Keratinocyte (primary cell): ENCODE results near the gene DNAJC12. TPM values are rescaled to one million over a fixed set of nuclear protein-coding genes. Genes with fewer than 3 reads are reported as not detected.

Source experiments
- DNase-seq: peaks from one replicate; pipeline ENCODE4 v3.0.0-alpha.2; 2011; ENCODE audit warnings: low read depth, missing footprints, low spot score
- FAIRE-seq: peaks from 2 replicates; lab custom pipeline; 2011; peaks lifted over from hg19 to GRCh38; lab: Jason Lieb, UNC
- H2AFZ ChIP-seq: 2 replicates; pipeline ENCODE4 v1.6.0; 2012; ENCODE audit warnings: low read length, control low read depth, inconsistent platforms; ENCODE audit not compliant: control insufficient read depth
- H3K27ac ChIP-seq: 2 replicates; pipeline ENCODE4 v1.5.1; 2011; ENCODE audit warnings: low read length; ENCODE audit not compliant: control insufficient read depth, insufficient read depth
- H3K27me3 ChIP-seq: 3 replicates; pipeline ENCODE4 v1.6.0; 2011; ENCODE audit warnings: low read length; ENCODE audit not compliant: control insufficient read depth, insufficient read depth; ENCODE audit errors: extremely low read depth
- H3K36me3 ChIP-seq, 2 experiments: 2 replicates in 1 of 2; 3 replicates in 1 of 2; pipeline ENCODE4 v1.5.1; 2011; ENCODE audit warnings: low read length in 2 of 2, mild to moderate bottlenecking in 1 of 2; ENCODE audit not compliant: control insufficient read depth in 2 of 2, insufficient read depth in 2 of 2; ENCODE audit errors: extremely low read depth in 1 of 2
- H3K4me1 ChIP-seq: 3 replicates; pipeline ENCODE4 v1.5.1; 2011; ENCODE audit warnings: low read length; ENCODE audit not compliant: control insufficient read depth, insufficient read depth; ENCODE audit errors: extremely low read depth
- H3K4me2 ChIP-seq: 3 replicates; pipeline ENCODE4 v1.6.0; 2011; ENCODE audit warnings: low read depth, low read length; ENCODE audit not compliant: control insufficient read depth, insufficient read depth; ENCODE audit errors: extremely low read depth
- H3K4me3 ChIP-seq, 3 experiments: fragments of 200-600 bp in 1 of 3; sonication (generic) in 1 of 3; 2 replicates in 2 of 3; 3 replicates in 1 of 3; pipeline ENCODE4 v1.5.1; 2011 to 2016; ENCODE audit warnings: low read length in 3 of 3, mild to moderate bottlenecking in 3 of 3, control low read depth in 2 of 3, inconsistent platforms in 1 of 3, low read depth in 1 of 3, mixed read lengths in 1 of 3, mixed run types in 1 of 3, moderate library complexity in 1 of 3; ENCODE audit not compliant: control insufficient read depth in 2 of 3, insufficient read depth in 2 of 3; ENCODE audit errors: extremely low read depth in 1 of 3
- H3K79me2 ChIP-seq: 2 replicates; pipeline ENCODE4 v1.6.0; 2012; ENCODE audit warnings: low read length; ENCODE audit not compliant: control insufficient read depth, insufficient read depth
- H3K9ac ChIP-seq: 3 replicates; pipeline ENCODE4 v1.6.0; 2011; ENCODE audit warnings: low read length; ENCODE audit not compliant: control insufficient read depth, insufficient read depth; ENCODE audit errors: extremely low read depth
- H3K9me1 ChIP-seq: 3 replicates; pipeline ENCODE4 v1.6.0; 2011; ENCODE audit warnings: low read length; ENCODE audit not compliant: control insufficient read depth, insufficient read depth; ENCODE audit errors: extremely low read depth
- H3K9me3 ChIP-seq: 2 replicates; pipeline ENCODE4 v1.5.1; 2012; ENCODE audit warnings: low read depth, low read length; ENCODE audit not compliant: control insufficient read depth
- H4K20me1 ChIP-seq: 3 replicates; pipeline ENCODE4 v1.6.0; 2011; ENCODE audit warnings: low read length; ENCODE audit not compliant: control insufficient read depth, insufficient read depth; ENCODE audit errors: extremely low read depth
- CTCF ChIP-seq, 3 experiments: IDR thresholded peaks in 1 of 3; conservative IDR thresholded peaks in 1 of 3; optimal IDR thresholded peaks in 1 of 3; 2 replicates in 2 of 3; 3 replicates in 1 of 3; pipeline versions ENCODE3 to v1.5.1; 2011; ENCODE audit warnings: low read length in 3 of 3, mild to moderate bottlenecking in 3 of 3, moderate library complexity in 2 of 3, control low read depth in 1 of 3, inconsistent platforms in 1 of 3; ENCODE audit not compliant: insufficient read depth in 2 of 3; ENCODE audit errors: extremely low read depth in 1 of 3
- EZH2 ChIP-seq: IDR thresholded peaks from one replicate; pipeline ENCODE4 v1.6.1; 2012; ENCODE audit warnings: inconsistent platforms, mild to moderate bottlenecking, low read length, moderate library complexity
- dilution Hi-C: fragments of 300-500 bp; cut with MboI; formaldehyde crosslinking; loops from one replicate; pipeline ENCODE4 v1.7.0; 2020; ENCODE audit warnings: low sequenced_read_pairs; ENCODE audit not compliant: extremely low pct_ligation_motif_present
- polyA plus RNA-seq, 5 experiments: library from polyadenylated mRNA; depleted of rRNA in 3 of 5; stranded (reverse) in 3 of 5; stranded (forward) in 1 of 5; unstranded in 1 of 5; fragments of >200 nt; gene quantifications; 1 replicate in 1 of 5; 2 replicates in 3 of 5; 3 replicates in 1 of 5; pipeline versions ENCODE4 v1.2.1 to v1.2.3, GENCODE V29; 2011 to 2012; ENCODE audit warnings: missing spikeins in 2 of 5, low read depth in 1 of 5, low replicate concordance in 1 of 5

Gene DNAJC12
- polyA plus RNA-seq, 1 donor (not counting 4 experiments of a cell fraction or from before 2014, with no cell fraction given): 0.31 TPM

- H4K20me1 ChIP-seq: no peaks in the 10 kb centered on the region
- H3K9ac ChIP-seq: no peak overlapping the region
- no peaks in the 10 kb centered on the region for H3K9me3 ChIP-seq
- FAIRE-seq (no peak), DNase-seq (no peak)
- no peaks in the 10 kb centered on the region for H3K36me3 ChIP-seq
- dilution Hi-C loops: no loop called here
- H3K4me2 ChIP-seq: no peak overlapping the region
- no peaks in the 10 kb centered on the region for H3K9me1 ChIP-seq
- H3K4me1 ChIP-seq: no peaks in the 10 kb centered on the region
- no peaks in the 10 kb centered on the region for H3K27me3 ChIP-seq
- no peak for TF ChIP-seq CTCF (optimal IDR thresholded peaks at IDR 0.05 in 1 of 3, IDR thresholded peaks at IDR 0.05 in 1 of 3, conservative IDR thresholded peaks at IDR 0.05 in 1 of 3; ENCODE audit: extremely low read depth in 1 of 3, insufficient read depth in 2 of 3, low read length in 3 of 3)
- TF ChIP-seq EZH2: no peak
- H3K4me3 ChIP-seq: no peak overlapping the region
- no peak overlapping the region for H2AFZ ChIP-seq
- no peak overlapping the region for H3K27ac ChIP-seq
- H3K79me2 ChIP-seq: no peaks in the 10 kb centered on the region
These were observed 19.7 kb downstream of the DNAJC12 start for GRCh38 chr10:67818323-67818722.

- Histone ChIP-seq H3K4me3 (no peak overlapping the region), H3K27ac (no peak overlapping the region), H3K9ac (no peak overlapping the region), H3K4me2 (no peak overlapping the region), H4K20me1 (no peaks in the 10 kb centered on the region), H3K4me1 (no peaks in the 10 kb centered on the region), H3K79me2 (no peaks in the 10 kb centered on the region), H3K36me3 (no peaks in the 10 kb centered on the region), H2AFZ (no peak overlapping the region), H3K9me3 (no peaks in the 10 kb centered on the region), H3K27me3 (no peaks in the 10 kb centered on the region), H3K9me1 (no peaks in the 10 kb centered on the region)
- TF ChIP-seq CTCF (optimal IDR thresholded peaks at IDR 0.05 in 1 of 3, IDR thresholded peaks at IDR 0.05 in 1 of 3, conservative IDR thresholded peaks at IDR 0.05 in 1 of 3; ENCODE audit: extremely low read depth in 1 of 3, insufficient read depth in 2 of 3, low read length in 3 of 3): no peak
- TF ChIP-seq EZH2: no peak
- dilution Hi-C loops: no loop called here
- FAIRE-seq (no peak), DNase-seq (no peak)
These were observed 21.3 kb downstream of the DNAJC12 start for GRCh38 chr10:67816719-67817118.
